ENCODE measurements around the gene PDE6G. TPM values are rescaled to one million over a fixed set of nuclear protein-coding genes. Genes with fewer than 3 reads are reported as not detected.
A peak's percentile ranks its signal among the peaks of the same experiment; 100 is the strongest.

PDE6G gene
- not detected in 2 replicates for total RNA-seq (2014; rRNA removed; shearing (Covaris generic); ENCODE audit: low replicate concordance)

DNA sequence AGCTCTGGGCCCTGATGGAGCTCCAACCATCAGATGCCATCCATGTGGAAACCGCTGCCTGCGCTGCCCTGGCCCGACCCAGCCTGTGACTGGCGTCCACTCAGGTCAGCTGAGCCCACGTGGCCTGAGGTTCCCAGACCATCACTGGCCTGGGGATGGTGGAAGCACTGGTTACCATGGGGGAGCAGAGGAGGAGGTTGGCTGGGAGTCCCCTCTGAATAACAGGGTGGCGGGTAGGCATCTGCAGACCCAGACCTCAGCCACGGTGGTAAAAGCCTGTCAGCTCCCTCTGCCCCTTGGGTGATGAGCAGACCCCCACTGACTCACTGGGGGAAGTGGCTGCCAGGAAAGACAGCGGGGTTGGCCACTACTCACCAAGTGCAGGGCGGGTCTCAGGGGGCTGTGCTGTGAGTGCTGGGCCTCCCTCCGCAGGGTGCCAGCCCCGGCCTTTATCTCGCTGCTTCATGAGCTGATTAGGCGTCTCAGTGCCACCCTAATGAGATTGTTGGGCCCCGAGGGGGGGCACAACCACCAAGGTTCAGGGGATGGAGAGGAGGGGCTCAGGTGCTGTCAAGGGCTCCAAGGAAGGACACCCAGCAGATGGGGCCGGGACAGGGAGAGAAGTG, at the start of gene PDE6G:
Gene PDE6G, minus strand, starts transcription at position 425 of the 626 bp plus-strand sequence. CDS start 3,237 bp downstream, outside the sequence.
- no peaks in the 10 kb centered on the region for H3K9me3 ChIP-seq
- no peak within 1 kb of the TSS for H3K4me3 ChIP-seq
- H3K36me3 ChIP-seq = no peaks in the 10 kb centered on the region
- H3K27me3 ChIP-seq = no peaks in the 10 kb centered on the region
- DNase-seq = no peak

DNA sequence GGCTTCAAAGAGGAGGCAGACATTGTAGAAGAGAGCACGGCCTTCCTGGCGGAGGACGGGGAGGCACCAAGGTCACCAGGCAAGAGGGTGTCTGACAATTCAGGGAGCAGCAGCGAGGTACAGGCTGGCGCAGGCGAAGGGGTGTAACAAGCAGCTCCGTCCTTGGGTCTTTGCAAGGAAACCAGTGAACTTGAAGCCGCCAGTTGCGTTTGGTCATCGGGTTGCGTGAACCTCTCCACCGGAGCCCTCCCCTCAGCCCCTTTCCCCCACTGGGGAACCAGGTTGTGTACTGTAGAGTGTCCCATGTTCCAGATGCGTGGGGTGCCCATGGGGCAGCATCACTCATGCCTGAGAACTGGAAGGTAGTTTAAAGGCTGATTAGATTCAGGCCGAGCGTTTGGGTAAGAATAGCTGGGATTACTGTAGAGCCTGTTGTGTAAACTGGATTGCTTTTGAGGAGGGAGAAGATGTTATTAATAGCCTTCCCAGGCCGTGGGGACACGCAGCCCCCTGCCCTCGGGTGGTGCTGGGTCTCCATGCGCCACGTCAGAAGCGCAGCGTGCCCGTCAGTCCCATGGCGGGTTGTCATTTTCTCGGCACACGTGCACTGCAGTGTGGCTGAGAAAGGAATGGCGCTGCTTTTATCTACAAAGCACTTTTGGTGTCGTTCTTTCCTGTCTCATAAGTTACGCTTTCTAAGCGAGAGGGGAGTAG, 49.3 kb upstream of the PDE6G start:
- Histone ChIP-seq H3K9me3 (no peaks in the 10 kb centered on the region), H3K36me3 (peaks cover 79% of the 10 kb centered on the region), H3K4me3 (no peak overlapping the region), H3K27me3 (no peaks in the 10 kb centered on the region)
- no peak for DNase-seq

DNA sequence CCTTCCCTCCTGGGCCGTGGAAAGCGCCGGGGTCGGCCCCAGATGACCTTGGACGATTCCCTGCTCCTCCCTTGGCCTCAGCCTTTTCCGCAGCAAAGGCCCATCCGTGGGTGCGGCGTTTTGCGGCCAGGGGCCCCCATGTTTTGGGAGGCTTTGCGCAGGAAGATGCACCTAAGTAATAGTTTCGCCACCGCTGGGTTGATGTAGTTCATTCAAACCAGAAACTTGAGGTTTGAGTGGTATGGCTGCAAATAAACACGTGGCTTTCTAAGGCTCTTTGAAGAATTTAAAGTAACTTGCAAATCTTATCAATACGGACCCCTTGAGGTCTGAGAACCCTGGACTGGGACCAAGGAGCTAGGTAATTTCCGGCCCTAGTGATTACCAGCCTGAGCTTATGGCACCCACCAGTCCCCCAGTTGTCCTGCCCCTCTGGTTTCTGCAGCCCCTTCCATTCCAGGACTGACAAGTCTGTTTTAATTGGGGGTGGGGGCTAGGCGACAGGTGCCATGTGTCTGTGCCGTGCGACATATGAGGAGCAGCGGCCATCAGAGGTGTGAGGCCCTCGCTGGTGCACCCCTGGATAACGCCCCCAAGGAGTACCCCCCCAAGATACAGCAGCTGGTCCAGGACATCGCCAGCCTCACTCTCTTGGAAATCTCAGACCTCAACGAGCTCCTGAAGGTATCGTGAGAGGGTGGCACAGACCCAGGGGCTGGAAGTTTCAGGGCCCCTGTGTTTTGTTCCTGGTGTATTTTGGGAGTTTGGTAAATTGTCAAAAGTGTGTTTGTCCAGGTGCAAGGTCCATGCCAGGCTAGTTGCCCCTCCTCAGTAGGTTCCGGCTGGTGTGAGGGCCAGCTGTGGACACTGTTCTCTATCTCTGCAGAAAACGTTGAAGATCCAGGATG, 47.7 kb upstream of the PDE6G start:
- H3K4me3 ChIP-seq = peak overlapping the region; percentile 92
- no peaks in the 10 kb centered on the region for H3K9me3 ChIP-seq
- H3K27me3 ChIP-seq = no peaks in the 10 kb centered on the region
- no peak for DNase-seq
- peaks cover 87% of the 10 kb centered on the region for H3K36me3 ChIP-seq

DNA sequence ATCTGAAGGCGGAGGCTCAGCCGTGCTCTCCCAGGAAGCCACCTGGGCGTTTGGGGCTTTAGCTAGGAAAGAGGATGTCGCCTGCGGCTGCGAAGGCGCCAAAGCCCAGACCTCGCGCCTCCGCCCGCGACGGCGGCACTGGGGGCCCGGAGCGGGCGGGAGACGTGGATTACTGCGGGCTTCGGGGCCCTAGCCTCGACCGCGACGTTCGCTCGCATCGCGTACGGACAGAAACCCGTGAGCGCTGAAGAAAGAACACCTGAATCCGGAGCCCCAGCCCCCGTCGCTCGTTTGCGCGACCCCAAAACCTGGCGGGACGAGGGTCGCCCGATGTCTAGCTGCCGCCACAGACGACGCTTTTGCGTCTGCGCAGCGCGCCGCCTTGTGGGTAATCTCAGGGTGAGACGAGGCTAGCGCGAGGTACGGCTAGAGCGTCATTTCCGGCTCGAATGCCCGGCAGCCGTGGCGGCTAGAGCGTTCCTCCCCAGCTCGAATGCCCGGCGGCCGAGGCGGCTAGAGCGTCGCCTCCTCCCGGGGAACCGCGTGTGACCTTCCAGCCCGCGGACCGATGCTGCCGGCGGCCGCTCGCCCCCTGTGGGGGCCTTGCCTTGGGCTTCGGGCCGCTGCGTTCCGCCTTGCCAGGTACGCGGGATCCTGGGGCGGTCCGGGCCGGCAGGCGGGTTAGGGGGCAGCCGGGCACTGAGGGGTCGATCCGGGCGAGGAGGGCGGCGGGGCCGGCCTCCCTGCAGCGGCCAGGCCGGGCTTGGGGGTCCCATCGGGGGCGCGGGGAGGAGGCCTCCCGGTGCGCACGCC, 46.8 kb upstream of the PDE6G start, which contains the start of gene MRPL12:
Gene MRPL12, plus strand, starts transcription at position 434 of the 813 bp plus-strand sequence. Its CDS starts 135 bp downstream, at position 569.
- DNase-seq = peak; percentile 92
- Histone ChIP-seq H3K9me3 (no peaks in the 10 kb centered on the region), H3K4me3 (peak within 1 kb of the TSS; percentile 92), H3K27me3 (no peaks in the 10 kb centered on the region), H3K36me3 (peaks cover 87% of the 10 kb centered on the region)

DNA sequence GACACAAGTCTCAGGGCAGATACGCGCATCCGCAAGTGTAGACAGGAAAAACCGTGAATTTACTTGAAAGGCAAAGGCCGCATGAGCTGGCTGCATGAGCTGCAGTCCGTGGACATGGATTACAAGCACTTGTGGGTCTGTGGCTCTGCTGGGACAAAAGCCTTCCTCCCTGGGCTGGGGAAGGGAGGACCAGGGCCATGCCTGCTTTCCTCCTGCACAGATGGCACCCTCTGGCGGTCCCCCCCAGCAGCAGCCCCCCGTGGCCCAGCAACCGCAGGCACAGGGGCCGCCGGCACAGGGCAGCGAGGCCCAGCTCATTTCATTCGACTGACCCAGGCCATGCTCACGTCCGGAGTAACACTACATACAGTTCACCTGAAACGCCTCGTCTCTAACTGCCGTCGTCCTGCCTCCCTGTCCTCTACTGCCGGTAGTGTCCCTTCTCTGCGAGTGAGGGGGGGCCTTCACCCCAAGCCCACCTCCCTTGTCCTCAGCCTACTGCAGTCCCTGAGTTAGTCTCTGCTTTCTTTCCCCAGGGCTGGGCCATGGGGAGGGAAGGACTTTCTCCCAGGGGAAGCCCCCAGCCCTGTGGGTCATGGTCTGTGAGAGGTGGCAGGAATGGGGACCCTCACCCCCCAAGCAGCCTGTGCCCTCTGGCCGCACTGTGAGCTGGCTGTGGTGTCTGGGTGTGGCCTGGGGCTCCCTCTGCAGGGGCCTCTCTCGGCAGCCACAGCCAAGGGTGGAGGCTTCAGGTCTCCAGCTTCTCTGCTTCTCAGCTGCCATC, 45.1 kb upstream of the PDE6G start:
- H3K9me3 ChIP-seq = no peaks in the 10 kb centered on the region
- peaks cover 87% of the 10 kb centered on the region for H3K36me3 ChIP-seq
- no peak for DNase-seq
- peak overlapping the region; percentile 92 for H3K4me3 ChIP-seq
- H3K27me3 ChIP-seq = no peaks in the 10 kb centered on the region

DNA sequence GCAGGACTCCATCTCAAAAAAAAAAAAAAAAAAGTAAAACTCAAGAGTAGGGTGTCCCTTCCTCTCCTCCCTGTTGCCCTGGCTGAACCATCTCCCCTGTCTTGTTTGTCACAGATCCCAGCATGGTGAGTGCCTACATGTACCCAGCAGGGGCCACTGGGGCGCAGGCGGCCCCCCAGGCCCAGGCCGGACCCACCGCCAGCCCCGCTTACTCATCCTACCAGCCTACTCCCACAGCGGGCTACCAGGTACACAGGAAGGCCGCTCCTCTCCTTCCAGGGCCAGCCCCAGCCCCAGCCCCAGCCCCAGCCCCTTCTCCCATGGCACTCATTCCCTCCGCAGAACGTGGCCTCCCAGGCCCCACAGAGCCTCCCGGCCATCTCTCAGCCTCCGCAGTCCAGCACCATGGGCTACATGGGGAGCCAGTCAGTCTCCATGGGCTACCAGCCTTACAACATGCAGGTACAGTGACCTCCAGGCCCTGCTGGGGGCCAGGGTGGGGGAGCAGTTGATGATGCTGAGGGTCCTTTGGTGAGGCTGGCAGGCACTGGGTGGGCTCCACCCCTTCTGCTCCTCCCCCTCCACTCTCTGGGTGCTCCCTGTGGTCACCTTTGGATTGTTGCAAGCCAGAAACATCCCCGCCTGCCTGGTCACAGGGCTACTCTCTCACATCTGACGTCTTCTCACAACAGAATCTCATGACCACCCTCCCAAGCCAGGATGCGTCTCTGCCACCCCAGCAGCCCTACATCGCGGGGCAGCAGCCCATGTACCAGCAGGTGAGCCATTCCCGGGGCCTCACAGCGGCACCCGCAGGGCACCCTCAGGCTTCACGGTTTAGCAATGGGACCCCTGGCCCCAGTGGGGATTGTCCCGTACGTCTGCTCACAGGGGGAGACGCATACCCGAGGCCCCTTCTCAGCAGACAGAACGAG, 44.3 kb upstream of the PDE6G start:
- peaks cover 87% of the 10 kb centered on the region for H3K36me3 ChIP-seq
- H3K4me3 ChIP-seq = peak overlapping the region; percentile 92
- no peaks in the 10 kb centered on the region for H3K27me3 ChIP-seq
- DNase-seq = no peak
- H3K9me3 ChIP-seq = no peaks in the 10 kb centered on the region

DNA sequence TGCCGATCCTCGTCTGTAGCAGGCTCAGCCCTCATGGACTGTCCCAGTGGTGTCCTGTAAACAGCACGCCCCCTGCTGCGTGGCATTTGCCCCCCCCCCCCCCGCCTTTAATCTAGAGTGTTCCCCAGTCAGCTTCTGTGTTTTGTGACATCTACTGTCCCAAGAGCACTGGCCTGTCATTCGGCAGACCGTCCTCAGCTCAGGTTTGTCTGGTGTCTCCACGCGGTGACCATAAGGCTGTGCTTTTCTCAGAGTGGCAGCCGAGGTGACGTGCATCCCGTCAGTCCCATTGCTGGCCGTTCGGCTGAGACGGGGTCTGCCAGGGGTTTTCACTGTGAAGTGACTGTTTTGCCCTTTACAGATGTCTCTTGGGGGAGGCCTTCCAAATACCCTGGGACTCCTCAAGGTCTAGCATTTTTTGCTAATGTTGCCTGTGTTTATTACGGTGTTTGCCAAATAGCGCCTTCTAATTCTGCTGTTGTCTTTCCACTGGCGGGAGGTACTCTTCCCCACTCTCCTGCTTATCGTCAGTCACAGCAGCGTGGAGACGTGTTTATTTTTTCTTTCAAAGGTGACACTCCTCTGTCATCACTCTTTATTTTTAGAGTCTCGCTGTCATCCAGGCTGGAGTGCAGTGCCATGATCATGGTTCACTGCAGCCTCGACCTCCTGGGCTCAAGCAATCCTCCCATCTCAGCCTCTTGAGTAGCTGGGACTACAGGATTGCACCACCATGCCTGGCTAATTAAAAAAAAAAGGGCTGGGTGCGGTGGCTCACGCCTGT, 41.1 kb upstream of the PDE6G start:
- no peak for DNase-seq
- no peaks in the 10 kb centered on the region for H3K27me3 ChIP-seq
- H3K9me3 ChIP-seq = no peaks in the 10 kb centered on the region
- no peak overlapping the region for H3K4me3 ChIP-seq
- peaks cover 95% of the 10 kb centered on the region for H3K36me3 ChIP-seq

DNA sequence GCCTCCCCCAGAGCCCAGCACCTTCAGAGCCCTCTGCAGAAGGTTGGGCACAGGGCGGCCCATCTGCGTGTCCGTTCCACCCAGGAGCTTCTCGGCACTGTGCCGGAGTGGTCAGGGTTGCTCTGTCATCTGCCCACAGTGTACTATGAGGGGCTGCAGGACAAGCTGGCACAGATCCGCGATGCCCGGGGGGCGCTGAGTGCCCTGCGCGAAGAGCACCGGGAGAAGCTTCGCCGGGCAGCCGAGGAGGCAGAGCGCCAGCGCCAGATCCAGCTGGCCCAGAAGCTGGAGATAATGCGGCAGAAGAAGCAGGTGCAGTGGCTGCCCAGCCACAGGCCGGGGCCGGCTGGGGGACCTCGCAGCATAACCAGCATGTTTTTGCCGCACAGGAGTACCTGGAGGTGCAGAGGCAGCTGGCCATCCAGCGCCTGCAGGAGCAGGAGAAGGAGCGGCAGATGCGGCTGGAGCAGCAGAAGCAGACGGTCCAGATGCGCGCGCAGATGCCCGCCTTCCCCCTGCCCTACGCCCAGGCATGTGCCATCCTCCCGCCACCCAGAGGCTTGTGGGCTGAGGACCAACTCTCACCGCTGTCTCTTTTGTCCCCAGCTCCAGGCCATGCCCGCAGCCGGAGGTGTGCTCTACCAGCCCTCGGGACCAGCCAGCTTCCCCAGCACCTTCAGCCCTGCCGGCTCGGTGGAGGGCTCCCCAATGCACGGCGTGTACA, 40.0 kb upstream of the PDE6G start:
- Histone ChIP-seq H3K36me3 (peaks cover 95% of the 10 kb centered on the region), H3K27me3 (no peaks in the 10 kb centered on the region), H3K4me3 (no peak overlapping the region), H3K9me3 (no peaks in the 10 kb centered on the region)
- DNase-seq = no peak

DNA sequence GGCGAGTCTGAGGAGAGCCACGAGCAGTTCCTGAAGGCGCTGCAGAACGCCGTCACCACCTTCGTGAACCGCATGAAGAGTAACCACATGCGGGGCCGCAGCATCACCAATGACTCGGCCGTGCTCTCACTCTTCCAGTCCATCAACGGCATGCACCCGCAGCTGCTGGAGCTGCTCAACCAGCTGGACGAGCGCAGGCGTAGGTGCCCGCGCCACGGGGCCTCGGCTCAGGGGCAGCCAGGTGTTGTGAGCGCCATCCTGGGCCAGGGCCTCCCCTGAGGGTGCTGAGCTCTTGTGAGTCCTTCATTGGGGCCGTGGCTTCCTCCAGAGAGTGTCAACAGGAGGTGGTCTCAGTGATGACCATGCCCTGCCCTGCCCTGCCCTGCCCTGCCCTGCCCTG, 39.5 kb upstream of the PDE6G start:
- DNase-seq = no peak
- Histone ChIP-seq H3K27me3 (no peaks in the 10 kb centered on the region), H3K4me3 (no peak overlapping the region), H3K36me3 (peaks cover 93% of the 10 kb centered on the region), H3K9me3 (no peaks in the 10 kb centered on the region)

DNA sequence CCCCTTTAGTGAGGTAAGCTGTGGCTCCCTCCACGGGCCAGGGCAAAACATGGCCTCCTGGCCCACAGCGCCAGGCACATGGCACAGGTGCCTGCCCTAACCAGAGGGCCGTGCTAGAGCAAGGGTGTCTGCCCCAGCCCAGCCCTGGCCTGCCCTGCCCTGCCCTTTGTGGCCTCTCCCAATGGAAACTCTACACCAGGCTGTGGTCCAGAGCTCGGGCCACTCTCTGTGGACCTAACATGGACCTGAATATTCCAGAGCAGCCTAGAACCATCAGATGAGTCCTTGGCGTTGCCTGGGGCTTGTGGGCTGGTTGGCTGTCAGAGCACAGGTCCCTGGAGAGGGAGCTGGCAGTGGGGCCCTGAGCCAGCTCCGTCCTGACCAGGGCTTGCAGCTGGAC, 38.9 kb upstream of the PDE6G start:
- no peak for DNase-seq
- peaks cover 96% of the 10 kb centered on the region for H3K36me3 ChIP-seq
- no peaks in the 10 kb centered on the region for H3K9me3 ChIP-seq
- no peaks in the 10 kb centered on the region for H3K27me3 ChIP-seq
- H3K4me3 ChIP-seq = no peak overlapping the region

DNA sequence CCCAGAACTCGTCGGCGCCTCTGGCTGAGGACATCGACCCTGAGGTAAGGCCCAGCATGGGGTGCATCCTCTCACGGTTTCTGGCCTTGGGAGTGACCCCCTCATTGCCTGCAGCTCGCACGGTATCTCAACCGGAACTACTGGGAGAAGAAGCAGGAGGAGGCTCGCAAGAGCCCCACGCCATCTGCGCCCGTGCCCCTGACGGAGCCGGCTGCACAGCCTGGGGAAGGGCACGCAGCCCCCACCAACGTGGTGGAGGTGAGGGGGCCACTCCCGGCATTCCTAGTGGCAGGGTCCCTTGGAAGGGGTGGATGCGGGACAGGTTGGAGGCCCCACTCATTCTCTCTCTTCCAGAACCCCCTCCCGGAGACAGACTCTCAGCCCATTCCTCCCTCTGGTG, 38.5 kb upstream of the PDE6G start:
- DNase-seq = no peak
- Histone ChIP-seq H3K27me3 (no peaks in the 10 kb centered on the region), H3K9me3 (no peaks in the 10 kb centered on the region), H3K4me3 (no peak overlapping the region), H3K36me3 (peaks cover 97% of the 10 kb centered on the region)

DNA sequence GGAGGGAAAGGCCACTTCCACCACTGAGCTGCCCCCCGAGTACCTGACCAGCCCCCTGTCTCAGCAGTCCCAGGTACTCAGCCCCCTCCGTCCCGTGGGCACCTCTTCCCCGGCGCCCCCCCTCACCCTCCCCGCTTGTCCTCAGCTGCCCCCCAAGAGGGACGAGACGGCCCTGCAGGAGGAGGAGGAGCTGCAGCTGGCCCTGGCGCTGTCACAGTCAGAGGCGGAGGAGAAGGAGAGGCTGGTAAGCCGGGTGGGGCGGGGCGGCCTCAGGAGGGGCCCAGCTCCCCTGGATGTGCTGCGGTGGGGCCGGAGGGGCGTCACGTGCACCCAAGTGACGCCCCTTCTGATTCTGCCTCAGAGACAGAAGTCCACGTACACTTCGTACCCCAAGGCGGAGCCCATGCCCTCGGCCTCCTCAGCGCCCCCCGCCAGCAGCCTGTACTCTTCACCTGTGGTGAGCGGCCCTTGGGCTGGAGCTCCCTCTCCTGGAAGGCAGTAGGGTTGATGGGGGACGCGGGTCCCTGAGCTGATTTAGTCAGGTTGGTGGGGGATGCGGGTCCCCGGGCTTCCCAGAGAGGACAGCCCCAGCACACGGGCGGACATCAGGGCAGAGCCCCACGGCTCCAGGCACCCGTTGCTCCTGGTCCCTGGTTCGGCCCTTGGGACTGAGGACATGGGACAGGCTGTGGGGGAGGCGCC, 37.3 kb upstream of the PDE6G start:
- Histone ChIP-seq H3K36me3 (peaks cover 97% of the 10 kb centered on the region), H3K27me3 (no peaks in the 10 kb centered on the region), H3K9me3 (no peaks in the 10 kb centered on the region), H3K4me3 (no peak overlapping the region)
- no peak for DNase-seq

DNA sequence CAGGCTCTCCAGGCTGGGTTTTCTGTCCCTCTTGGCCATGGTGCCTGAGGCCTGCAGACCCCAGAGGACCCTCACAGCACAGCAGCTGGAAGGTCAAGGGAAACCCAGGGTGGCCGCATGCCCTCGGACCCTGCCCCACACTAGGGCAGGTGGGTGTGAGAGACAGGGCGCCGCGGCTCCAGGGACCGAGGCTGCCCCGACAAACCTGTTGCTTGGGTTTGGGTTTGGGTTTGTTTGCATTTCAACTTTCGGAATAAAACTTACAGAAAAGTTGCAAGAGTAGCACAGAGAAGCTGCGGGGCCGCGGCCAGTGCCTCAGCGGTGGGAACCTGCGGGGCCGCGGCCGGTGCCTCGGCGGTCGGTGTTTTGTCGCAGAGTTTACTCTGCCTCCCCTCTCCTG, 35.3 kb upstream of the PDE6G start:
- Histone ChIP-seq H3K36me3 (peaks cover 97% of the 10 kb centered on the region), H3K4me3 (no peak overlapping the region), H3K27me3 (no peaks in the 10 kb centered on the region), H3K9me3 (no peaks in the 10 kb centered on the region)
- DNase-seq = no peak
